Right lobe of liver (tissue), 4 donors: Measurements from ENCODE around the gene IQSEC3.

Experiments used
- CTCF ChIP-seq, 4 donors: fragments of 200-600 bp in 3 of 4; fragments of 450-650 bp in 1 of 4; IDR thresholded peaks; one replicate each; pipeline versions ENCODE4 v1.5.1 to v1.8.0; 2016 to 2022; ENCODE audit warnings: antibody characterized with exemption in 4 of 4, mild to moderate bottlenecking in 2 of 4
- POLR2A ChIP-seq: fragments of 450-650 bp; IDR thresholded peaks from one replicate; pipeline ENCODE4 v1.6.1; 2017; ENCODE audit warnings: antibody characterized with exemption, mild to moderate bottlenecking
- donor health status: DM: no; HTN: no; CAD: no.
- donor health status: DM: no; HTN: no; CAD: no.
- donor health status: DM: no; HTN: yes; CAD: no.

- TF ChIP-seq CTCF (IDR thresholded peaks at IDR 0.05) (no peak), POLR2A (no peak)
Observed at GRCh38 chr12:102879-103168, 36.3 kb downstream of the IQSEC3 start.
